K562 (cell line): ENCODE measurements around the gene DNAH5. TPM values are rescaled to one million over a fixed set of nuclear protein-coding genes. Genes with fewer than 3 reads are reported as not detected.

Experiments used
- ATAC-seq: fragments of 200-7000 bp; cut with Tn5 transposase; 3 replicates; pipeline ENCODE4 v1.9.1; 2020; ENCODE audit warnings: moderate library complexity
- BruUV-seq: library from RNA; stranded (reverse); fragments of 400-500 nt; replicated peaks from 2 replicates; lab custom pipeline; 2021; lab: Mats Ljungman, UMichigan
- CTCF ChIA-PET: fragments of 300-600 bp; formaldehyde crosslinking; extraction: SDS; loops from one replicate; lab custom pipeline; 2021; ENCODE audit warnings: low intra/inter-chr PET ratio; lab: Yijun Ruan, JAX
- POLR2A ChIA-PET: fragments of 300-600, 350-650 bp; sonication (Branson Sonifier 250); formaldehyde crosslinking; extraction: SDS; loops from one replicate; lab custom pipeline; 2021; ENCODE audit warnings: antibody characterized with exemption, inconsistent platforms; lab: Yijun Ruan, JAX
- DNase-seq, 4 experiments: peaks; one replicate each; pipeline versions ENCODE4 v3.0.0 to v3.0.0-alpha.2; 2011 to 2018; ENCODE audit warnings: low spot score in 3 of 4, mixed read lengths in 3 of 4; ENCODE audit errors: extremely low read depth in 1 of 4
- FAIRE-seq: peaks from 2 replicates; lab custom pipeline; 2011; peaks lifted over from hg19 to GRCh38; lab: Jason Lieb, UNC
- H2AFZ ChIP-seq: 2 replicates; pipeline ENCODE4 v1.6.0; 2011; ENCODE audit warnings: low read depth, low read length, control low read depth, inconsistent platforms
- H3K27ac ChIP-seq: fragments of 200-600 bp; 3 replicates; pipeline ENCODE4 v1.8.0; 2011; ENCODE audit warnings: low read depth, mild to moderate bottlenecking, control low read depth, inconsistent platforms, low read length, moderate library complexity, mixed read lengths; ENCODE audit errors: extremely low read depth
- H3K27me3 ChIP-seq, 2 experiments: fragments of 300-600 bp in 1 of 2; 2 replicates in 1 of 2; 3 replicates in 1 of 2; pipeline versions ENCODE4 v1.6.0 to v1.8.0; 2011; ENCODE audit warnings: inconsistent platforms in 2 of 2, low read length in 2 of 2, mild to moderate bottlenecking in 1 of 2, mixed read lengths in 1 of 2, moderate library complexity in 1 of 2; ENCODE audit not compliant: control insufficient read depth in 2 of 2, insufficient read depth in 2 of 2
- H3K36me3 ChIP-seq: fragments of 300-600 bp; 3 replicates; pipeline ENCODE4 v1.8.0; 2011; ENCODE audit warnings: mild to moderate bottlenecking, low read length, inconsistent platforms; ENCODE audit not compliant: control insufficient read depth, insufficient read depth
- H3K4me1 ChIP-seq, 2 experiments: fragments of 200-600 bp in 1 of 2; replicated peaks in 1 of 2; 2 replicates in 1 of 2; 3 replicates in 1 of 2; pipeline versions ENCODE4 v1.5.1 to v1.8.0; 2011; ENCODE audit warnings: inconsistent platforms in 2 of 2, low read length in 2 of 2, mild to moderate bottlenecking in 1 of 2, mixed read lengths in 1 of 2, moderate library complexity in 1 of 2; ENCODE audit not compliant: control insufficient read depth in 2 of 2, insufficient read depth in 2 of 2
- H3K4me2 ChIP-seq: 2 replicates; pipeline ENCODE4 v1.6.1; 2011; ENCODE audit warnings: low read length, control low read depth, inconsistent platforms, mixed read lengths; ENCODE audit not compliant: insufficient read depth
- H3K4me3 ChIP-seq: fragments of 200-600 bp; sonication (generic), shearing (Covaris generic); 2 replicates; pipeline ENCODE4 v1.5.1; 2016; ENCODE audit warnings: control low read depth, inconsistent platforms
- H3K79me2 ChIP-seq: fragments of 200-600 bp; 3 replicates; pipeline ENCODE4 v1.8.0; 2011; ENCODE audit warnings: low read length, inconsistent platforms; ENCODE audit not compliant: control insufficient read depth, insufficient read depth
- H3K9ac ChIP-seq, 2 experiments: 2 replicates each; pipeline versions ENCODE4 v1.6.0 to v1.6.1; 2011; ENCODE audit warnings: low read depth in 2 of 2, low read length in 2 of 2, control low read depth in 1 of 2, inconsistent platforms in 1 of 2, mild to moderate bottlenecking in 1 of 2, mixed read lengths in 1 of 2; ENCODE audit not compliant: insufficient read depth in 1 of 2
- H3K9me1 ChIP-seq: one replicate; pipeline ENCODE4 v1.6.0; 2011; ENCODE audit warnings: inconsistent platforms, mild to moderate bottlenecking, low read length, moderate library complexity; ENCODE audit not compliant: control insufficient read depth, insufficient read depth
- H3K9me3 ChIP-seq: replicated peaks from 2 replicates; pipeline ENCODE4 v1.5.1; 2011; ENCODE audit warnings: low read depth, low read length, inconsistent platforms; ENCODE audit not compliant: control insufficient read depth, insufficient read depth
- H4K20me1 ChIP-seq: replicated peaks from 2 replicates; pipeline ENCODE4 v1.6.1; 2011; ENCODE audit warnings: low read length, inconsistent platforms, mixed read lengths; ENCODE audit not compliant: control insufficient read depth, insufficient read depth
- DNMT1 ChIP-seq: fragments of 450-650 bp; IDR thresholded peaks from 2 replicates; pipeline ENCODE4 v1.6.1; 2016; ENCODE audit warnings: antibody characterized with exemption, mild to moderate bottlenecking
- FOXA3 ChIP-seq, 2 experiments: fragments of 450-650 bp in 1 of 2; sonication (generic) in 1 of 2; formaldehyde crosslinking; IDR thresholded peaks in 1 of 2; conservative IDR thresholded peaks in 1 of 2; 2 replicates each; pipeline versions ENCODE4 v1.4.0 to v1.8.0; 2020 to 2022; ENCODE audit warnings: mild to moderate bottlenecking in 2 of 2, missing genetic modification reagents in 1 of 2
- FOXJ3 ChIP-seq: sonication (generic); formaldehyde crosslinking; IDR thresholded peaks from 2 replicates; pipeline ENCODE4 v1.4.0; 2020; ENCODE audit warnings: mild to moderate bottlenecking, missing genetic modification reagents
- MNT ChIP-seq, 2 experiments: fragments of 450-650 bp; conservative IDR thresholded peaks; 2 replicates each; pipeline ENCODE4 v1.6.1; 2017; ENCODE audit warnings: mild to moderate bottlenecking in 2 of 2, moderate library complexity in 2 of 2
- NFIC ChIP-seq: fragments of 450-650 bp; IDR thresholded peaks from 2 replicates; pipeline ENCODE4 v1.6.1; 2017; ENCODE audit warnings: mild to moderate bottlenecking, inconsistent platforms
- NR0B1 ChIP-seq: fragments of 450-650 bp; IDR thresholded peaks from one replicate; pipeline ENCODE4 v1.6.1; 2018; ENCODE audit warnings: mild to moderate bottlenecking, moderate library complexity; ENCODE audit not compliant: partially characterized antibody
- PRMT5 ChIP-seq: sonication (generic); formaldehyde crosslinking; IDR thresholded peaks from 2 replicates; pipeline ENCODE4 v1.5.0; 2020; ENCODE audit warnings: missing genetic modification reagents
- PRPF4 ChIP-seq: fragments of 200-400 bp; formaldehyde crosslinking; IDR thresholded peaks from one replicate; pipeline ENCODE4 v1.6.1; 2017; ENCODE audit warnings: low read length, low read depth, mild to moderate bottlenecking; ENCODE audit not compliant: insufficient read depth, poor library complexity, severe bottlenecking
- TGIF2 ChIP-seq: sonication (generic); formaldehyde crosslinking; IDR thresholded peaks from 2 replicates; pipeline ENCODE4 v1.8.1; 2022; ENCODE audit warnings: mild to moderate bottlenecking, missing genetic modification reagents, moderate library complexity
- ZNF232 ChIP-seq: sonication (generic); formaldehyde crosslinking; IDR thresholded peaks from 2 replicates; pipeline ENCODE4 v1.8.0; 2022; ENCODE audit warnings: mild to moderate bottlenecking, missing genetic modification reagents
- ZNF311 ChIP-seq: fragments of 250-450 bp; sonication (Bioruptor Pico); IDR thresholded peaks from 2 replicates; pipeline ENCODE4 v1.4.0; 2020; ENCODE audit warnings: mild to moderate bottlenecking, moderate library complexity
- WGBS: fragments of 100-300 bp; shearing (Covaris generic); methylation state at CpG from one replicate; pipeline ENCODE4 v1.1.6; 2016; ENCODE audit warnings: low coverage, mixed read lengths; ENCODE audit not compliant: insufficient coverage; ENCODE audit errors: missing lambda C conversion rate; 5-methylcytosine and 5-hydroxymethylcytosine counted together
- in situ Hi-C: fragments of 300-500 bp; cut with MboI; formaldehyde crosslinking; loops from 4 replicates; pipeline ENCODE4 v1.15.0; 2018; ENCODE audit warnings: inconsistent platforms, mixed read lengths
- intact Hi-C: fragments of 100-400 bp; cut with micrococcal nuclease; formaldehyde crosslinking; loops from 2 replicates; pipeline ENCODE4 v1.14.2; 2022
- polyA plus RNA-seq, 8 experiments: library from polyadenylated mRNA; depleted of rRNA in 4 of 8; stranded (reverse) in 5 of 8; unstranded in 3 of 8; fragments of >200 nt; fragmentation: Nextera tagmentation in 2 of 8; fragmentation: Illumina TruSeq in 1 of 8; extraction: Ambion mirVana in 2 of 8; extraction: Trizol in 1 of 8; gene quantifications; 2 replicates each; pipeline versions ENCODE4 v1.2.1 to v1.2.3, GENCODE V29; 2011 to 2014; ENCODE audit warnings: inconsistent platforms in 1 of 8, missing spikeins in 1 of 8
- total RNA-seq, 7 experiments: library from RNA; depleted of rRNA in 6 of 7; stranded (reverse); fragments of >200 nt in 6 of 7; fragmentation: Illumina TruSeq in 2 of 7; extraction: Trizol in 2 of 7; gene quantifications; 2 replicates each; pipeline versions ENCODE4 v1.2.1 to v1.2.3, GENCODE V29; 2011 to 2021; ENCODE audit warnings: low replicate concordance in 1 of 7
- TF ChIP-seq, protein P1 (sequence below): fragments of 450-650 bp; IDR thresholded peaks from 2 replicates; pipeline ENCODE4 v1.6.1; 2017; ENCODE audit warnings: antibody characterized with exemption

Gene DNAH5
- total and polyA plus RNA-seq, 9 of the 15 experiments (the other 6 are each of a cell fraction or from before 2014, with no cell fraction given): 0.03 TPM; not detected in 8

DNA sequence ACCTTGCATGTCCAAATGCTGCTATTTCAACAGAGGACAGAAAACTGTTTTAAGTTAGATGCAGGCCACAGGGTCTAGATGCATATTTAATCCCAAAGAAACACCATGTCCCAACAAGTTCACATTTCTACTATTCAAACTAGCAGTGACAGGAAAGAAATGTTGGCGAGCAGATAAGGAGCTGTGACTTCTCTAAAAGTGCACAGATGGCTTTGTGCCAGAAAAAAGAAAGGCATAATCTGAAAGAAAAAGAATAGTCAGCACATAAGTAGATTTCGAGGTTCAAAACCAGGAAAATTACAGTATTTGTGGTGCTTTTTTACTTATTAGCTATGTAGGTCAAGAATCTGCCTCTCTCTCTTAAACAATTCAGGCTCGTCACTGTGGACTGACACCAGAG is 178.3 kb downstream of the DNAH5 start:
- no peaks in the 10 kb centered on the region for H3K27me3 ChIP-seq
- DNase-seq (no peak), FAIRE-seq (no peak), ATAC-seq (no peak)
- H3K27ac ChIP-seq: no peak overlapping the region
- TF ChIP-seq NFIC (peak; percentile 41), MNT (conservative IDR thresholded peaks at IDR 0.05) (no peak)
- H3K79me2 ChIP-seq: no peaks in the 10 kb centered on the region
- H4K20me1 ChIP-seq: no peaks in the 10 kb centered on the region
- ChIA-PET POLR2A (no interaction called here), CTCF (no interaction called here)
- WGBS: 0% methylated on average over 3 of the region's 3 CpGs
- H3K4me2 ChIP-seq: no peak overlapping the region
- no TSS peak for BruUV-seq
- no peaks in the 10 kb centered on the region for H3K9me1 ChIP-seq
- H3K4me3 ChIP-seq: no peak overlapping the region
- H3K9ac ChIP-seq: no peak overlapping the region
- no peaks in the 10 kb centered on the region for H3K9me3 ChIP-seq
- no peaks in the 10 kb centered on the region for H3K36me3 ChIP-seq
- intact Hi-C loops (no loop called here), in situ Hi-C loops (no loop called here)
- no peaks in the 10 kb centered on the region for H3K4me1 ChIP-seq
- no peak overlapping the region for H2AFZ ChIP-seq

DNA sequence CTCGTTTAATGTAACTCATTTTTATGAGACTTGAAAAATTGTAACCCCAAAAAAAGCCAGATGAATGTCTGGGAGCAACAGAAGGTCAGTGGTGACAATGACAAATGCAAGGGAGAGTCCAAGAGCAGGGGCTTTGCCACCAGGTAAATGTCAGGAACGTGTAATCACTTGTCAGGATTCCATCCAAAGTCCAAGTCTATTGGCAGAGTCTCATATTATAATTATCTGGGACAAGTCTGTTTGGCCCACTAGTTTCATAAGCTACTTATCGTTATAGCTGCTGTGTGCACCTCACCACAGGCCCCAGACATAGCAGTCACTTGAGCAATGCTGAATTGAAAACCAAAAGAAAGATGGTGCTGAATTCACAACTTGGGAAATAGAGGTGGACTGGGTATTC is 180.8 kb downstream of the DNAH5 start:
- ChIA-PET POLR2A (no interaction called here), CTCF (no interaction called here)
- DNase-seq (no peak), ATAC-seq (no peak), FAIRE-seq (no peak)
- 2% methylated on average over 3 of the region's 3 CpGs for WGBS
- Histone ChIP-seq H4K20me1 (no peaks in the 10 kb centered on the region), H3K4me2 (no peak overlapping the region), H3K9ac (no peak overlapping the region), H3K36me3 (no peaks in the 10 kb centered on the region), H3K27me3 (no peaks in the 10 kb centered on the region), H3K27ac (no peak overlapping the region), H3K9me1 (no peaks in the 10 kb centered on the region), H3K9me3 (no peaks in the 10 kb centered on the region), H3K79me2 (no peaks in the 10 kb centered on the region), H2AFZ (no peak overlapping the region), H3K4me3 (no peak overlapping the region), H3K4me1 (no peaks in the 10 kb centered on the region)
- no TSS peak for BruUV-seq
- intact Hi-C loops: no loop called here
- in situ Hi-C loops: no loop called here
- TF ChIP-seq ZNF311 (CRISPR knock-in tag) (no peak), PRMT5 (CRISPR knock-in tag) (no peak), TGIF2 (CRISPR knock-in tag) (no peak), PRPF4 (no peak), FOXA3 (CRISPR knock-in tag; conservative IDR thresholded peaks at IDR 0.05 in 1 of 2, IDR thresholded peaks at IDR 0.05 in 1 of 2) (no peak), DNMT1 (no peak), NR0B1 (no peak), FOXJ3 (CRISPR knock-in tag) (no peak), ZNF232 (no peak)
- TF ChIP-seq, protein P1, sequence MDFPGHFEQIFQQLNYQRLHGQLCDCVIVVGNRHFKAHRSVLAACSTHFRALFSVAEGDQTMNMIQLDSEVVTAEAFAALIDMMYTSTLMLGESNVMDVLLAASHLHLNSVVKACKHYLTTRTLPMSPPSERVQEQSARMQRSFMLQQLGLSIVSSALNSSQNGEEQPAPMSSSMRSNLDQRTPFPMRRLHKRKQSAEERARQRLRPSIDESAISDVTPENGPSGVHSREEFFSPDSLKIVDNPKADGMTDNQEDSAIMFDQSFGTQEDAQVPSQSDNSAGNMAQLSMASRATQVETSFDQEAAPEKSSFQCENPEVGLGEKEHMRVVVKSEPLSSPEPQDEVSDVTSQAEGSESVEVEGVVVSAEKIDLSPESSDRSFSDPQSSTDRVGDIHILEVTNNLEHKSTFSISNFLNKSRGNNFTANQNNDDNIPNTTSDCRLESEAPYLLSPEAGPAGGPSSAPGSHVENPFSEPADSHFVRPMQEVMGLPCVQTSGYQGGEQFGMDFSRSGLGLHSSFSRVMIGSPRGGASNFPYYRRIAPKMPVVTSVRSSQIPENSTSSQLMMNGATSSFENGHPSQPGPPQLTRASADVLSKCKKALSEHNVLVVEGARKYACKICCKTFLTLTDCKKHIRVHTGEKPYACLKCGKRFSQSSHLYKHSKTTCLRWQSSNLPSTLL: no peak
